Medulla oblongata (tissue), 1 donor: ENCODE measurements around the gene CTU1.
"Not testable (repeated sequence)": the region's sequence is repeated elsewhere in the genome, so short reads cannot be mapped to it uniquely, and the experiment has no call there.

Experiments used
- DNase-seq: peaks from one replicate; pipeline ENCODE4 v3.0.0-alpha.2; 2015; ENCODE audit errors: extremely low spot score

CTU1 gene

GRCh38 chr19:51108066-51108804, at the start of gene CTU1:
CTU1 (minus strand) TSS chr19:51108409; CDS start chr19:51104569, 3,840 bp downstream.
- peak; percentile 100 for DNase-seq

- no peak for DNase-seq
Measured at GRCh38 chr19:51157265-51157664, 49.1 kb upstream of the CTU1 start.

- no peak for DNase-seq
Measured at GRCh38 chr19:51156710-51157109, 48.5 kb upstream of the CTU1 start.

GRCh38 chr19:51150627-51151026, 42.4 kb upstream of the CTU1 start:
- DNase-seq: no peak

- DNase-seq: peak; percentile 16
Measured at GRCh38 chr19:51148580-51148979, 40.4 kb upstream of the CTU1 start.

- no peak for DNase-seq
Measured at GRCh38 chr19:51147663-51148062, 39.5 kb upstream of the CTU1 start.

GRCh38 chr19:51146751-51147150, 38.5 kb upstream of the CTU1 start:
- DNase-seq: no peak

- no peak for DNase-seq
Measured at GRCh38 chr19:51145916-51146493, 37.8 kb upstream of the CTU1 start.

GRCh38 chr19:51144482-51145045, 36.4 kb upstream of the CTU1 start:
- DNase-seq: no peak

- DNase-seq: no peak
Measured at GRCh38 chr19:51143486-51143885, 35.3 kb upstream of the CTU1 start.

GRCh38 chr19:51142809-51143475, 34.7 kb upstream of the CTU1 start:
- DNase-seq: not testable (repeated sequence)

GRCh38 chr19:51142119-51142518, 33.9 kb upstream of the CTU1 start, which contains the start of gene SIGLEC7:
SIGLEC7 (plus strand) TSS chr19:51142301; CDS start chr19:51142370, 69 bp downstream.
- peak; percentile 43 for DNase-seq

- DNase-seq: no peak
Measured at GRCh38 chr19:51141181-51141580, 33.0 kb upstream of the CTU1 start.

- no peak for DNase-seq
Measured at GRCh38 chr19:51140441-51140840, 32.2 kb upstream of the CTU1 start.

GRCh38 chr19:51139299-51140014, 31.2 kb upstream of the CTU1 start:
- peak; percentile 79 for DNase-seq

- peak; percentile 51 for DNase-seq
Measured at GRCh38 chr19:51138549-51138979, 30.4 kb upstream of the CTU1 start.

GRCh38 chr19:51137792-51138425, 29.7 kb upstream of the CTU1 start:
- no peak for DNase-seq

- DNase-seq: peak; percentile 37
Measured at GRCh38 chr19:51136851-51137551, 28.8 kb upstream of the CTU1 start.

- no peak for DNase-seq
Measured at GRCh38 chr19:51135986-51136762, 28.0 kb upstream of the CTU1 start.

- DNase-seq: no peak
Measured at GRCh38 chr19:51135004-51135403, 26.8 kb upstream of the CTU1 start.
